22Rv1 (cell line): Measurements from ENCODE around the gene GLIS1.

ENCODE experiments used
- CTCF ChIP-seq: fragments of 450-650 bp; IDR thresholded peaks from 2 replicates; pipeline ENCODE4 v1.5.1; 2017; ENCODE audit warnings: mild to moderate bottlenecking
- ZFX ChIP-seq: fragments of 450-650 bp; IDR thresholded peaks from 2 replicates; pipeline ENCODE4 v1.6.1; 2017; ENCODE audit warnings: antibody characterized with exemption, borderline replicate concordance

- TF ChIP-seq CTCF (peak; percentile 26), ZFX (no peak)
Observed at GRCh38 chr1:53592985-53593757, 145.8 kb downstream of the GLIS1 start.
